IPS-18a (cell line): ENCODE data around the gene HK2.
"Not testable (repeated sequence)": the region's sequence is repeated elsewhere in the genome, so short reads cannot be mapped to it uniquely, and the experiment has no call there.

Experiments used
- H3K27ac ChIP-seq: one replicate; pipeline ENCODE4 v1.5.1; 2013; ENCODE audit warnings: low read length
- H3K27me3 ChIP-seq: one replicate; pipeline ENCODE4 v1.6.1; 2013; ENCODE audit warnings: mild to moderate bottlenecking, low read length; ENCODE audit not compliant: control insufficient read depth, insufficient read depth
- H3K36me3 ChIP-seq: one replicate; pipeline ENCODE4 v1.6.1; 2013; ENCODE audit warnings: low read depth, low read length; ENCODE audit not compliant: control insufficient read depth
- H3K4me1 ChIP-seq: one replicate; pipeline ENCODE4 v1.6.1; 2013; ENCODE audit warnings: low read depth, low read length; ENCODE audit not compliant: control insufficient read depth
- H3K4me3 ChIP-seq: one replicate; pipeline ENCODE4 v1.5.1; 2013; ENCODE audit warnings: low read length
- H3K9ac ChIP-seq: one replicate; pipeline ENCODE4 v1.6.1; 2013; ENCODE audit warnings: mild to moderate bottlenecking, low read length, moderate library complexity
- H3K9me3 ChIP-seq: one replicate; pipeline ENCODE4 v1.6.1; 2013; ENCODE audit warnings: low read depth, low read length; ENCODE audit not compliant: control insufficient read depth

Gene HK2

GRCh38 chr2:74884118-74884762, 50.3 kb downstream of the HK2 start:
- H3K9me3 ChIP-seq = no peaks in the 10 kb centered on the region
- no peak overlapping the region for H3K4me3 ChIP-seq
- H3K27ac ChIP-seq = no peak overlapping the region
- H3K9ac ChIP-seq = no peak overlapping the region
- H3K4me1 ChIP-seq = no peaks in the 10 kb centered on the region
- no peaks in the 10 kb centered on the region for H3K27me3 ChIP-seq
- H3K36me3 ChIP-seq = peaks cover 94% of the 10 kb centered on the region

DNA sequence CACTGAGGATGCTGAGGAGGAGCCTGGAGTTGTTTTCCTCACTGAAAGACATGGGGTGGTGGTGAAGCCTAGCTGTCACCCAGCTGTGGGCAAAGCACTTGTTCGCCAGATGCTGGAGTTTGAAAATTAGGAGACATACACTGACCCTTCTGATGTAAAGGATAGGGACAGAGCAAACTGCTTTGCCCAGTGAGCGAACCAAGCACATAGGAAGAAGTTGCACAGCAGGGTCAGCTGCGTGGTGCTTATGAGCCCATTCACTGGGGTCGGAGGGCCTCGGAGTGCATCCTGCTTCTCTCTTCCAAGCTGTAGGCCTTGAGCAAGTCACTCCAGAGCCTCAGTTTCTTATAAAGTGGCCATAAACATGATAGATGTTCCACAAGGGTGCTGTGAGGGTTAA, 50.9 kb downstream of the HK2 start:
- no peak overlapping the region for H3K9ac ChIP-seq
- H3K4me3 ChIP-seq = no peak overlapping the region
- H3K9me3 ChIP-seq = no peaks in the 10 kb centered on the region
- no peak overlapping the region for H3K27ac ChIP-seq
- H3K4me1 ChIP-seq = no peaks in the 10 kb centered on the region
- H3K27me3 ChIP-seq = no peaks in the 10 kb centered on the region
- peaks cover 94% of the 10 kb centered on the region for H3K36me3 ChIP-seq

DNA sequence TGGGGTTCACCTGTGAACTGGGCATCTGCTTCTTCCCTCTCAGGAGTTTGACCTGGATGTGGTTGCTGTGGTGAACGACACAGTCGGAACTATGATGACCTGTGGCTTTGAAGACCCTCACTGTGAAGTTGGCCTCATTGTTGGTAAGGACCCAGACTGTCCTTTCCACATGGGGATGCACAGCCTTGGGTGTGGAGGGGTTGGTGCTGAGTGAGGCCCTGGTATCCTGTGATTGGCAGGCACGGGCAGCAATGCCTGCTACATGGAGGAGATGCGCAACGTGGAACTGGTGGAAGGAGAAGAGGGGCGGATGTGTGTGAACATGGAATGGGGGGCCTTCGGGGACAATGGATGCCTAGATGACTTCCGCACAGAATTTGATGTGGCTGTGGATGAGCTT, 52.3 kb downstream of the HK2 start:
- Histone ChIP-seq H3K27ac (no peak overlapping the region), H3K9ac (no peak overlapping the region), H3K9me3 (no peaks in the 10 kb centered on the region), H3K4me1 (no peaks in the 10 kb centered on the region), H3K36me3 (peaks cover 90% of the 10 kb centered on the region), H3K27me3 (no peaks in the 10 kb centered on the region), H3K4me3 (no peak overlapping the region)

DNA sequence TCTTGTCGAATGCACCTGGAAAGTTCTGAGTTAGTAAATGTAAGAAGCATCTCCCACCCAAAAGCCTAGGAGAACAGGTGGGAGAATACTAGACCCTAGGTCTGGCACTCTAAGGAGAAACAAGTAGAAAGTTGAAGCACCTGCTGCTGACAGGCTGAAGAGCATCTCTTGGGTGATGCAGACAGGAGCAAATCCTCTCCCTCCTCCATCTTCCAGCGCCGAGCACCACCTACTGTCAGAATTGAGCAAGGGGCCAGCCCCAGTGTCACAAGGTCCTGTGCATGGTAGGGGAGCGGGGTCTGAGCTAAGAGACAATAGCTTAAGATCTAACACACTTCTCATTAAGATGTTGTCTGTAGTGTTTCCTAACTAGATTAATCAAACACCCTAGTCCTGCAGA, 52.9 kb downstream of the HK2 start:
- Histone ChIP-seq H3K9me3 (no peaks in the 10 kb centered on the region), H3K27me3 (no peaks in the 10 kb centered on the region), H3K36me3 (peaks cover 89% of the 10 kb centered on the region), H3K4me3 (no peak overlapping the region), H3K27ac (no peak overlapping the region), H3K4me1 (no peaks in the 10 kb centered on the region), H3K9ac (no peak overlapping the region)

- no peak overlapping the region for H3K4me3 ChIP-seq
- H3K9me3 ChIP-seq = no peaks in the 10 kb centered on the region
- no peak overlapping the region for H3K9ac ChIP-seq
- peaks cover 87% of the 10 kb centered on the region for H3K36me3 ChIP-seq
- no peak overlapping the region for H3K27ac ChIP-seq
- no peaks in the 10 kb centered on the region for H3K27me3 ChIP-seq
- H3K4me1 ChIP-seq = no peaks in the 10 kb centered on the region
These were observed 53.6 kb downstream of the HK2 start for GRCh38 chr2:74887445-74887951.

DNA sequence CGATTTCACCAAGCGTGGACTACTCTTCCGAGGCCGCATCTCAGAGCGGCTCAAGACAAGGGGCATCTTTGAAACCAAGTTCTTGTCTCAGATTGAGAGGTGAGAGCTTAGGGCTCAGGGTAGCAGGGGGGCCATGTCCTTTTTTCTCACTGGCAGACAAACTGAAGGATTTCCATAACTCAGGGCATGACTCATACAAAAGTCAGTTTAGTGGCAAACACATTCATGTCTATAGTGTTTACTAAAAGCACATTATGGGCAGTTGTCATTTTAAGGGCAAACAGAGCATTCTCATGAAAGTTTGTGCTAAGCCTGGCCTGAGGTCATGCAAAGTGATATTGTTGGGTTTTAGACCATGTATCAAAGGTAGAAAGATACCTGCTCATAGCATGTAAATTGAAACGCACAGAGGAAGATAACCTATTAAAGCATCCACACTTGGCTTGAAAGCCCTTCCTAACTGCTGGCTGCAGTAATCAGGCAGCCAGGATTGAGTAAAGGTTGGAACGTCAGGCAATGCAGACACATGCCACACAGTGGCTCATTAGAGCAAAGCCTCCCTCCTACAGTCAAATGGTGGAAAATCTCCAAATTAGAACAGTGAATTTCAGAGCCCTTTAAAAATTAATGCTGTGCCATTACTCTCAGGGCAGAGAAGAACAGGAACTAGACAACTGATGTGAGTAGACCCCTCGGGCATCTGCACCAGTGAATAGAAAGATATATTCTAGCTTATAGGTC, 54.2 kb downstream of the HK2 start:
- Histone ChIP-seq H3K36me3 (peaks cover 81% of the 10 kb centered on the region), H3K4me3 (no peak overlapping the region), H3K27me3 (no peaks in the 10 kb centered on the region), H3K27ac (no peak overlapping the region), H3K9me3 (no peaks in the 10 kb centered on the region), H3K9ac (no peak overlapping the region), H3K4me1 (no peaks in the 10 kb centered on the region)

GRCh38 chr2:74889159-74889558, 55.2 kb downstream of the HK2 start:
- Histone ChIP-seq H3K9ac (no peak overlapping the region), H3K36me3 (peaks cover 71% of the 10 kb centered on the region), H3K27ac (no peak overlapping the region), H3K4me3 (no peak overlapping the region), H3K27me3 (no peaks in the 10 kb centered on the region), H3K9me3 (no peaks in the 10 kb centered on the region), H3K4me1 (no peaks in the 10 kb centered on the region)

- Histone ChIP-seq H3K27ac (no peak overlapping the region), H3K36me3 (peaks cover 55% of the 10 kb centered on the region), H3K9me3 (no peaks in the 10 kb centered on the region), H3K4me1 (no peaks in the 10 kb centered on the region), H3K27me3 (no peaks in the 10 kb centered on the region), H3K4me3 (no peak overlapping the region), H3K9ac (no peak overlapping the region)
These were observed 56.8 kb downstream of the HK2 start for GRCh38 chr2:74890711-74891110.

GRCh38 chr2:74891136-74891764, 57.3 kb downstream of the HK2 start:
- H3K4me3 ChIP-seq = no peak overlapping the region
- H3K36me3 ChIP-seq = peaks cover 50% of the 10 kb centered on the region
- H3K27me3 ChIP-seq = no peaks in the 10 kb centered on the region
- H3K9ac ChIP-seq = no peak overlapping the region
- H3K4me1 ChIP-seq = no peaks in the 10 kb centered on the region
- no peaks in the 10 kb centered on the region for H3K9me3 ChIP-seq
- no peak overlapping the region for H3K27ac ChIP-seq

GRCh38 chr2:74891816-74892215, 57.9 kb downstream of the HK2 start:
- H3K4me1 ChIP-seq, H3K27ac ChIP-seq, H3K9ac ChIP-seq, H3K4me3 ChIP-seq, H3K27me3 ChIP-seq, H3K9me3 ChIP-seq: not testable (repeated sequence)
- H3K36me3 ChIP-seq = peaks cover 44% of the 10 kb centered on the region

DNA sequence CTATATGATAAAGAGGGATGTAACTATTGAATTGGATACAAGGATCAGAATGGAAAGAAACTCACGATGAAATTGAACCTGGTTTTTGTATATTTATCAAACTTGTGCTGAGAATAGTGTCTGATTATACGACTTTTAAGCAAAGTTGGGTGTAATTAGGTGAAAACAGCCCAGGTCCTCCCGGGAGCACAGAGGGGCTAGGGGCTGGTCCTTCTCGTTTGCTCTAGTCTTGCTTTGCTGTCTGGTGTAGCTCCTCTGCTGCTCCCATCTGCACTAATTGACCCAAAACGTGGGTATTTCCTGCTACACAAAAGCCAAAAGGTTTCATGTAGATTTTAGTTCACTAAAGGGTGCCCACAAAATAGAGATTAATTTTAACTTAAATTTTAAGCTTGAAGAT, 58.7 kb downstream of the HK2 start:
- Histone ChIP-seq H3K4me3 (no peak overlapping the region), H3K36me3 (peaks cover 36% of the 10 kb centered on the region), H3K27me3 (no peaks in the 10 kb centered on the region), H3K9me3 (no peaks in the 10 kb centered on the region), H3K9ac (no peak overlapping the region), H3K27ac (no peak overlapping the region), H3K4me1 (no peaks in the 10 kb centered on the region)
